ENCODE data around the gene DOCK9. TPM values are rescaled to one million over a fixed set of nuclear protein-coding genes. Genes with fewer than 3 reads are reported as not detected.

The DOCK9 gene
- total RNA-seq, 1 experiment from 2014 or later = 36.6 TPM

DNA sequence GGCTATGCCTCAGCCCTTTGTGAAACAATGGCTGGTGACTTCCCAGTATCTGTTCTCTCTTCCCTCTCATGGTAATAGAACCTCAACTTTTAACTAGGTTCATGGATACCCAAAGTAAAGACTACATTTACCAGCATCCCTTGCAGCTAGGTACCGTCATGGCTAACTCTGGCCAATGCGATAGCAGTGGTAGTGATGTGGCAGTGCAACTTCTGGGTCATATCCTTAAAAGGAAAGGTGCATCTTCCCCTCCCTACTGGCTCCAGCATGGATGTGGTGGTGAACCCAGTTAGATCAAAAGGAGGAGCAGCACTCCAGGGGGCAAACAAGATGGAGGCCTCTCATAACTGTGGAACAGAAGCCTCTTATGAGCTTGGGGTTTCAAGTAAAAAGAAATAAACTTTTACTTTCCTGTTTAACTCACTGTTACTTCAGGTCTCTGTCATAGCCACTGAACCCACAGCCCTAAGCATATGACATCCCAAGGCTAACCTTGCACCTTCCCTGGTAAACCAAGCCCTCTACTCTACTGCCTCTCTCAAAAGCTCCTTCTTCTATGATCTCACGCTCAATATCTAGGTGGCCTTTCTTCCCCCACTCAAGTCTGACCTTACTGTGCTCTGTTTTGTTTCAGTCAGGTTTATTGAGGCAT lies 104.4 kb downstream of the DOCK9 start:
- peaks cover 28% of the 10 kb centered on the region for H3K9me3 Mint-ChIP-seq
- peaks cover 35% of the 10 kb centered on the region for H3K36me3 Mint-ChIP-seq
- no peak overlapping the region for H3K4me3 Mint-ChIP-seq
- ChIA-PET POLR2A (no interaction called here), CTCF (interaction anchor here (2.1 kb wide), 1 partner anchor 34 kb away, joined by 10 read pairs; no protein-coding TSS in a partner anchor)
- DNase-seq (ENCODE audit: low spot score) (no peak), ATAC-seq (no peak)
- H3K4me1 Mint-ChIP-seq = peaks cover 34% of the 10 kb centered on the region
- no peaks in the 10 kb centered on the region for H3K27me3 Mint-ChIP-seq (ENCODE audit: low read depth)
- no peak for TF ChIP-seq ZNF671 (CRISPR knock-in tag; IDR thresholded peaks at IDR 0.05)
- TF ChIP-seq NFE2L1 (CRISPR knock-in tag; IDR thresholded peaks at IDR 0.05) = no peak
- TF ChIP-seq GRHL2 (CRISPR knock-in tag; IDR thresholded peaks at IDR 0.05; ENCODE audit: insufficient replicate concordance, severe bottlenecking) = no peak
- TF ChIP-seq, protein P1, sequence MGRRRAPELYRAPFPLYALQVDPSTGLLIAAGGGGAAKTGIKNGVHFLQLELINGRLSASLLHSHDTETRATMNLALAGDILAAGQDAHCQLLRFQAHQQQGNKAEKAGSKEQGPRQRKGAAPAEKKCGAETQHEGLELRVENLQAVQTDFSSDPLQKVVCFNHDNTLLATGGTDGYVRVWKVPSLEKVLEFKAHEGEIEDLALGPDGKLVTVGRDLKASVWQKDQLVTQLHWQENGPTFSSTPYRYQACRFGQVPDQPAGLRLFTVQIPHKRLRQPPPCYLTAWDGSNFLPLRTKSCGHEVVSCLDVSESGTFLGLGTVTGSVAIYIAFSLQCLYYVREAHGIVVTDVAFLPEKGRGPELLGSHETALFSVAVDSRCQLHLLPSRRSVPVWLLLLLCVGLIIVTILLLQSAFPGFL (CRISPR knock-in tag; IDR thresholded peaks at IDR 0.05; ENCODE audit: borderline replicate concordance) = no peak
- TF ChIP-seq, protein P2, sequence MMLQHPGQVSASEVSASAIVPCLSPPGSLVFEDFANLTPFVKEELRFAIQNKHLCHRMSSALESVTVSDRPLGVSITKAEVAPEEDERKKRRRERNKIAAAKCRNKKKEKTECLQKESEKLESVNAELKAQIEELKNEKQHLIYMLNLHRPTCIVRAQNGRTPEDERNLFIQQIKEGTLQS (CRISPR knock-in tag; conservative IDR thresholded peaks at IDR 0.05) = no peak
- no peak for TF ChIP-seq GTF2I (CRISPR knock-in tag; conservative IDR thresholded peaks at IDR 0.05)
- no peak for TF ChIP-seq TEAD1 (CRISPR knock-in tag; IDR thresholded peaks at IDR 0.05)
- TF ChIP-seq, protein P3, sequence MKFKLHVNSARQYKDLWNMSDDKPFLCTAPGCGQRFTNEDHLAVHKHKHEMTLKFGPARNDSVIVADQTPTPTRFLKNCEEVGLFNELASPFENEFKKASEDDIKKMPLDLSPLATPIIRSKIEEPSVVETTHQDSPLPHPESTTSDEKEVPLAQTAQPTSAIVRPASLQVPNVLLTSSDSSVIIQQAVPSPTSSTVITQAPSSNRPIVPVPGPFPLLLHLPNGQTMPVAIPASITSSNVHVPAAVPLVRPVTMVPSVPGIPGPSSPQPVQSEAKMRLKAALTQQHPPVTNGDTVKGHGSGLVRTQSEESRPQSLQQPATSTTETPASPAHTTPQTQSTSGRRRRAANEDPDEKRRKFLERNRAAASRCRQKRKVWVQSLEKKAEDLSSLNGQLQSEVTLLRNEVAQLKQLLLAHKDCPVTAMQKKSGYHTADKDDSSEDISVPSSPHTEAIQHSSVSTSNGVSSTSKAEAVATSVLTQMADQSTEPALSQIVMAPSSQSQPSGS (CRISPR knock-in tag; IDR thresholded peaks at IDR 0.05; ENCODE audit: borderline replicate concordance, low read depth) = no peak
- TF ChIP-seq TP53 (CRISPR knock-in tag; IDR thresholded peaks at IDR 0.05) = no peak
- TF ChIP-seq, protein P4, sequence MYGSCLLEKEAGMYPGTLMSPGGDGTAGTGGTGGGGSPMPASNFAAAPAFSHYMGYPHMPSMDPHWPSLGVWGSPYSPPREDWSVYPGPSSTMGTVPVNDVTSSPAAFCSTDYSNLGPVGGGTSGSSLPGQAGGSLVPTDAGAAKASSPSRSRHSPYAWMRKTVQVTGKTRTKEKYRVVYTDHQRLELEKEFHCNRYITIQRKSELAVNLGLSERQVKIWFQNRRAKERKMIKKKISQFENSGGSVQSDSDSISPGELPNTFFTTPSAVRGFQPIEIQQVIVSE (CRISPR knock-in tag; IDR thresholded peaks at IDR 0.05; ENCODE audit: borderline replicate concordance) = no peak
- TF ChIP-seq, protein P5, sequence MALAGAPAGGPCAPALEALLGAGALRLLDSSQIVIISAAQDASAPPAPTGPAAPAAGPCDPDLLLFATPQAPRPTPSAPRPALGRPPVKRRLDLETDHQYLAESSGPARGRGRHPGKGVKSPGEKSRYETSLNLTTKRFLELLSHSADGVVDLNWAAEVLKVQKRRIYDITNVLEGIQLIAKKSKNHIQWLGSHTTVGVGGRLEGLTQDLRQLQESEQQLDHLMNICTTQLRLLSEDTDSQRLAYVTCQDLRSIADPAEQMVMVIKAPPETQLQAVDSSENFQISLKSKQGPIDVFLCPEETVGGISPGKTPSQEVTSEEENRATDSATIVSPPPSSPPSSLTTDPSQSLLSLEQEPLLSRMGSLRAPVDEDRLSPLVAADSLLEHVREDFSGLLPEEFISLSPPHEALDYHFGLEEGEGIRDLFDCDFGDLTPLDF (CRISPR knock-in tag; IDR thresholded peaks at IDR 0.05) = no peak
- no peak for TF ChIP-seq MXD4 (CRISPR knock-in tag; IDR thresholded peaks at IDR 0.05; ENCODE audit: borderline replicate concordance)
- TF ChIP-seq ZNF317 (CRISPR knock-in tag; IDR thresholded peaks at IDR 0.05; ENCODE audit: borderline replicate concordance, low read depth) = no peak
- no peak for TF ChIP-seq ZNF396 (CRISPR knock-in tag; IDR thresholded peaks at IDR 0.05; ENCODE audit: borderline replicate concordance)
- TF ChIP-seq, protein P6, sequence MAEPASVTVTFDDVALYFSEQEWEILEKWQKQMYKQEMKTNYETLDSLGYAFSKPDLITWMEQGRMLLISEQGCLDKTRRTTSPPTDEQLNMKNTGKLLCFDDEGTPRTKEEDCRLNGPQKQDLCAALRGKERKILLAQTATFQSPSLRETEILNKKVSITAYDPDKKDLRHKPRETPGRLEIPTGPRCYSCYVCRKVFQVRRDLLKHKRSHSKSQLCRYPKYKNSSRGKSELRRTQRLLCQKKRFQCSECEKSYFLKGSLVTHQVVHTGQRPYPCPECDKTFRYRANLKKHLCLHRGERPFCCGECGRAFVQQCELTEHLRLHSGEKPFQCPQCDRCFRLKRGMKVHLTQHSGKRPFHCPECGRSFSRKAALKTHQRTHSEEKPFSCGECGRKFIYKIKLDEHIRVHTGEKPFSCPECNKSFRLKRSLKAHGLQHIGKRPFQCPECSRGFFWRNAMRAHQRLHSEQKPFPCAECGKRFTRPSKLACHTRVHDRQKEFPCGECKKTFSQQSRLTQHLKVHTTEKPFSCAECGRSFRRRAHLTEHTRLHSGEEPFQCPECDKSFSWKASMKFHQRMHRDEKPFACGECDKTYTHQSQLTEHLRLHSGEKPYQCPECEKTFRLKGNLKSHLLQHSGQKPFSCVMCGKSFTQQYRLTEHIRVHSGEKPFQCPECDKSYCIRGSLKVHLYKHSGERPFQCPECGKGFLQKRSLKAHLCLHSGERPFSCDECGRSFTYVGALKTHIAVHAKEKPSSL (CRISPR knock-in tag; conservative IDR thresholded peaks at IDR 0.05) = no peak
- TF ChIP-seq, protein P7, sequence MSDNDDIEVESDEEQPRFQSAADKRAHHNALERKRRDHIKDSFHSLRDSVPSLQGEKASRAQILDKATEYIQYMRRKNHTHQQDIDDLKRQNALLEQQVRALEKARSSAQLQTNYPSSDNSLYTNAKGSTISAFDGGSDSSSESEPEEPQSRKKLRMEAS (CRISPR knock-in tag; IDR thresholded peaks at IDR 0.05) = no peak
- no peak for TF ChIP-seq ZNF263 (CRISPR knock-in tag; IDR thresholded peaks at IDR 0.05; ENCODE audit: low read depth)
- no peak overlapping the region for H3K27ac Mint-ChIP-seq

DNA sequence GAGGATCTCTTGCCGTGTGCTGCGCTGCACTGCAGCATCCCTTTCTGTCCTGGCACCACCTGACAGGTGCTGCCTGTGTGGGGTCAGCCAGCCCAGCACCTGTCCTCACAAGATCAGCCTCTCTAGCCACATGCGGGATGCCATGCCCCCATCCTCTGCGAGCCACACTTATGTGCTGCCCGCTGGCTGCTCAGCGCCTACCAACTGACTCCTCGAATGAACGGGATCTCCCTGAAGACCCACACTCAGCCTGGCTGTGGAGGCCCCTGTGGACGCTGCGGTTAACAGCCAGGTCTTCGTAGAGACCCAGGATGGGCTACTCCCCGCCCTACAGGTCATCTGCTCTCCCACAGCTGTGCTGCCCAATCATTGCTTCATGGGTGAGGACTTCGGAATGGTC lies 106.1 kb downstream of the DOCK9 start:
- Mint-ChIP-seq H3K4me1 (peaks cover 27% of the 10 kb centered on the region), H3K27me3 (ENCODE audit: low read depth) (no peaks in the 10 kb centered on the region), H3K9me3 (peaks cover 28% of the 10 kb centered on the region), H3K4me3 (no peak overlapping the region), H3K27ac (no peak overlapping the region), H3K36me3 (peaks cover 40% of the 10 kb centered on the region)
- DNase-seq (ENCODE audit: low spot score) (no peak), ATAC-seq (no peak)
- CTCF ChIA-PET = no interaction called here
- POLR2A ChIA-PET = no interaction called here
- TF ChIP-seq, protein P8, sequence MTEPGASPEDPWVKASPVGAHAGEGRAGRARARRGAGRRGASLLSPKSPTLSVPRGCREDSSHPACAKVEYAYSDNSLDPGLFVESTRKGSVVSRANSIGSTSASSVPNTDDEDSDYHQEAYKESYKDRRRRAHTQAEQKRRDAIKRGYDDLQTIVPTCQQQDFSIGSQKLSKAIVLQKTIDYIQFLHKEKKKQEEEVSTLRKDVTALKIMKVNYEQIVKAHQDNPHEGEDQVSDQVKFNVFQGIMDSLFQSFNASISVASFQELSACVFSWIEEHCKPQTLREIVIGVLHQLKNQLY (CRISPR knock-in tag; IDR thresholded peaks at IDR 0.05) = no peak
- TF ChIP-seq, protein P9, sequence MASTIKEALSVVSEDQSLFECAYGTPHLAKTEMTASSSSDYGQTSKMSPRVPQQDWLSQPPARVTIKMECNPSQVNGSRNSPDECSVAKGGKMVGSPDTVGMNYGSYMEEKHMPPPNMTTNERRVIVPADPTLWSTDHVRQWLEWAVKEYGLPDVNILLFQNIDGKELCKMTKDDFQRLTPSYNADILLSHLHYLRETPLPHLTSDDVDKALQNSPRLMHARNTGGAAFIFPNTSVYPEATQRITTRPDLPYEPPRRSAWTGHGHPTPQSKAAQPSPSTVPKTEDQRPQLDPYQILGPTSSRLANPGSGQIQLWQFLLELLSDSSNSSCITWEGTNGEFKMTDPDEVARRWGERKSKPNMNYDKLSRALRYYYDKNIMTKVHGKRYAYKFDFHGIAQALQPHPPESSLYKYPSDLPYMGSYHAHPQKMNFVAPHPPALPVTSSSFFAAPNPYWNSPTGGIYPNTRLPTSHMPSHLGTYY (CRISPR knock-in tag; IDR thresholded peaks at IDR 0.05) = no peak
- TF ChIP-seq, protein P10, sequence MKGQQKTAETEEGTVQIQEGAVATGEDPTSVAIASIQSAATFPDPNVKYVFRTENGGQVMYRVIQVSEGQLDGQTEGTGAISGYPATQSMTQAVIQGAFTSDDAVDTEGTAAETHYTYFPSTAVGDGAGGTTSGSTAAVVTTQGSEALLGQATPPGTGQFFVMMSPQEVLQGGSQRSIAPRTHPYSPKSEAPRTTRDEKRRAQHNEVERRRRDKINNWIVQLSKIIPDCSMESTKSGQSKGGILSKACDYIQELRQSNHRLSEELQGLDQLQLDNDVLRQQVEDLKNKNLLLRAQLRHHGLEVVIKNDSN (CRISPR knock-in tag; IDR thresholded peaks at IDR 0.05) = no peak

All from WTC11 (cell line).